A172 (cell line): ENCODE measurements around the gene GDE1. TPM values are rescaled to one million over a fixed set of nuclear protein-coding genes. Genes with fewer than 3 reads are reported as not detected.
"Not testable (repeated sequence)": the region's sequence is repeated elsewhere in the genome, so short reads cannot be mapped to it uniquely, and the experiment has no call there.

Source experiments
- DNase-seq: peaks from one replicate; pipeline ENCODE4 v3.0.0-alpha.2; 2015; ENCODE audit warnings: low spot score
- total RNA-seq: library from RNA; depleted of rRNA; stranded (reverse); fragments of >200 nt; shearing (Covaris generic); gene quantifications from 2 replicates; pipeline ENCODE4 v1.2.3, GENCODE V29; 2014; rRNA removed

Gene GDE1, protein sequence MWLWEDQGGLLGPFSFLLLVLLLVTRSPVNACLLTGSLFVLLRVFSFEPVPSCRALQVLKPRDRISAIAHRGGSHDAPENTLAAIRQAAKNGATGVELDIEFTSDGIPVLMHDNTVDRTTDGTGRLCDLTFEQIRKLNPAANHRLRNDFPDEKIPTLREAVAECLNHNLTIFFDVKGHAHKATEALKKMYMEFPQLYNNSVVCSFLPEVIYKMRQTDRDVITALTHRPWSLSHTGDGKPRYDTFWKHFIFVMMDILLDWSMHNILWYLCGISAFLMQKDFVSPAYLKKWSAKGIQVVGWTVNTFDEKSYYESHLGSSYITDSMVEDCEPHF
- 60.7 and 77.4 TPM in 2 replicates for total RNA-seq

DNA sequence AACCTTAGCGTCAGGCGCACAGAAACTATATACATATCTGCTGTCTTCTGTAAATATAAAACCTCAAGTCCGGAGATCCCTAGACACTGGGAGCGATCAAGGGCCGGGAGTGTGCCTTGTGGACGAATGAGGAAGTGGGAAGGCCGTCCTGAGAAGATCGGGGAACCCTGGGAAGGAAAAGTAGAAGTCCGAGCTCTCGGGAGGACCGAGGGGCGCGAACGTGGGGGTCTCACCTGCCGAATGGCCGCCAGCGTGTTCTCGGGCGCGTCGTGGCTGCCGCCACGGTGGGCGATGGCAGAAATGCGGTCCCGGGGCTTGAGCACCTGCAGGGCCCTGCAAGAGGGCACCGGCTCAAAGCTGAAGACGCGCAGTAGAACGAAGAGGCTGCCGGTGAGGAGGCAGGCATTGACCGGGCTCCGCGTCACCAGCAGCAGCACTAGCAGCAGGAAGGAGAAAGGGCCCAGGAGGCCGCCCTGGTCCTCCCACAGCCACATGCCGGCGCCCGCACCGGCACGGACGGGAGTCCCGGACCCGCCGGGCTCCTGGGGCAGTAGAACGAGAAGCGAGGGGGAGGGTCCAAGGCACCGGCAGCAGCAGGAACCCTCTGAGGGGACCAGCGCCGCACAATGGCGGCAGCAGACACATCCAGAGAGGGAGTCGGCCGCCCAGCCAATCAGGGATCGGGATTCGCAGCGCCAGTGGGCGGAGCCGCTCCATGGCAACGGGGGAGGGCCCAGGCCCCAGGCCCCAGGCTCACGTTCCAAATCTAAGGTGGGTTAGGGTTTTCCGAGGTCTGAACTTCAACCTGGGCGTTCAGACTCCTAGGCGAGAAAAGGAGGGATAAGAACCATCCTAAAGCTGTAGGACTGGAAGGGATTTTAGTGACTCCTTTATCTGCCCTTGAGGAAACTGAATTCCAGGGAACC, at the start of gene GDE1:
Gene GDE1, minus strand, starts transcription at position 628 of the 926 bp plus-strand sequence. Its CDS starts 134 bp downstream, at position 494.
- peak; percentile 89 for DNase-seq

- no peak for DNase-seq
Observed at GRCh38 chr16:19567560-19567959, 45.7 kb upstream of the GDE1 start.

DNA sequence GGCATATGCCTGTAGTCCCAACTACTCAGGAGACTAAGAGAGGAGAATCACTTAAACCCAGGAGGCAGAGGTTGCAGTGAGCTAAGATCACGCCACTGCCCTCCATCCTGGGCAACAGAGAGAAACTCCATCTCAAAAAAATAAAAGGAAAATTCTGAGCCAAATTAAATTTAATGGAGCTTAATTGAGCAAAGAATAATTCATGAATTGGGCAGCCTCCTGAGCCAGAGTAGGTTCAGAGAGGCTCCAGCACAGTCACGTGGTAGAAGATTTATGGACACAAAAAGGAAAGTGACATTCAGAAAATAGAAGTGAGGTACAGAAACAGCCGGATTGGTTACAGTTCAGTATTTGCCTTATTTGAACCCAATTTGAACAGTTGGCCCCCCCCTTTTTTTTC, 44.5 kb upstream of the GDE1 start:
- DNase-seq = no peak

DNA sequence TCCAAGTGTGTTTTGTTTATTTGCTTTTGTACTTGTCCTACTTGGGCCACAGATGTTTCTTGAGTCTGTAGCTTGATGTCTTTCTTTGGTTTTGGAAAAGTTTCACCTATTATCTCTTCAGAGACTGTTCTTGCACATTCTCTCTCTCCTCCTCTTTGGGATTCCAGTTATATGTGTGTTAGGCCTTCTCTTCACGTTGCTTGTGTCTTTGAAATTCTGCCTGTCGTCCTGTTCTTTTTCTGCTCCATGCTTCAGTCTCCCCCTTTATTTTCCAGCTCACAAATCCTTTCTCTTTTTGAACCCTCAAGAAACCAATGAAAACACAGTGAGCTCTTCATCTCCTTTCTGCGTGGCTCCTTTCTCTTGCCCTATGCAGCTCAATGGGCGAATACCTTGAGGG, 41.5 kb upstream of the GDE1 start:
- DNase-seq = no peak

DNA sequence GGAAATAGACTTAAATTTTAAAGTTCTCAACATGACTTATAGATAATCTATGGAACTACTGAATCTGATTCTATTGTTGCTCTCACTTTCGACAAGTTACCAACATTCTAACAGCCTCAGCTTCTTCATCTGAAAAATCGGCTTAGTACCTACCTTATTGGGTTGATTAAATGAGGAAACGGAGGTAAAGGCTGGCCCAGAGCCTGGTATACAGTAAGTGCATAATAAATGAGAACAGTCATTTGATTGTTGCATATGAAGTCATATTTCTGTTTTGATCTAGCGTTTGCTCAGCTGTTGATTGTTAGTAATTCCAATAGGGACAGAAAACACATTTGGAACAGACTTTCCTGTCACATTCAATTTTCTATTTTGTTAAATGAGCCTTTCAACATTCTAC, 38.2 kb upstream of the GDE1 start:
- DNase-seq = no peak

GRCh38 chr16:19559242-19559910, 37.5 kb upstream of the GDE1 start:
- DNase-seq = peak; percentile 76

GRCh38 chr16:19555938-19556771, 34.3 kb upstream of the GDE1 start:
- peak; percentile 22 for DNase-seq

DNA sequence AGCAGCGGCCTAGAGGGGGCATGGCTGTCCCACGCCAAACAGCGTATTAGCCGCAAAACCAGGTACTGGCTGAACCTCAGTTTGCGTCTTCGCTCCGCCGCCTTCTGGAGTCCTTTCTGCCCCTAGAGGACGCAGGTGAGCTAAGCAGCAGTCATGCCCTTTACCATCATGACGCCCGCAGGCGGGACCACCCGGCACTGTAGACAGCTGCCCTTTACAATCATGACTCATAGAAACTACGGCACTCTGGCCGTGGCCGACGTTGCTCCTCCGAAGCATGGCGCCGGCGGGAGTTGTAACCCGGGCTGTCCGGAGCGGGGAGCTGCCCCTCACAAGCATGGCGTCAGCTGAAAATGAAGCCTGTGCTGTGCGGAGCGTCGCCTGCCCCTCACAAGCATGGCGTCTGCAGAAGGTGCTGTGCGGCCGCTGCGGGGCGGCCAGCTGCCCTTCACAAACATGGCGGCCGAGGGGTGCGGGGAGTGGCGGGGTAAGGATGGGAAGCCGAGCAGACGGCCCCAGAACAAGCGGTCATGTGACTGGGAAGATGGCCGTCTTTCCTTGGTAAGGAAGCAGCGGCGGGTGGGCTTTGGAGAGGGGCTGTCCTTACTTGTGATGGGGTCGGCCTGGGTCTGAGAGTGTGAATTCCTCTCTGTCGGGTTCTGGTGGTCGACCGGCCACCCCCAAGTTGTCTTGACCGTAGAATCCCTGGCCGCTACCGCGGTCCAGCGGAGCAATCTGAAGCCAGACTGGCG, 33.5 kb upstream of the GDE1 start, which contains the start of gene VPS35L:
Gene VPS35L, plus strand, starts transcription at position 518 of the 752 bp plus-strand sequence. Its CDS starts 27 bp downstream, at position 545.
- DNase-seq = peak; percentile 95

GRCh38 chr16:19549673-19550072, 27.8 kb upstream of the GDE1 start:
- no peak for DNase-seq

DNA sequence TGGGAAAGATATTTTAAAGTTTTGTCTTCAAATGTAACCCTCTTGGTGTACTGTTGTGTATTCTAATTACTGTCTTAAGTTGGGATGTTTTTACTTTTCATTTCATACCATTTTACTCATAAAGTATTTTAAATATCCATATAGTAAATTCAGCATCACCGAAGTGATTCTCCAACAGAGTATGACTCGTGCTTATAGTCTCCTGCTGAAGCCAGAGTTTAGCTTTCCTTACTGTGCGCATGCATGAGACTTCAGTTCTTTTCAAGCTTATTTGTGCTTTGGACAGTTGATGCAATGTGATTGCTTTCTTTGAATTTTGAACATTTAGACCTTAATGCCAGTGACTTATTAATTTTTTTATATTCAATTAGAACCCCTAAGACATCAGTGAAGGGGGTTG, 26.2 kb upstream of the GDE1 start:
- no peak for DNase-seq

GRCh38 chr16:19543278-19543996, 21.5 kb upstream of the GDE1 start:
- DNase-seq = not testable (repeated sequence)

DNA sequence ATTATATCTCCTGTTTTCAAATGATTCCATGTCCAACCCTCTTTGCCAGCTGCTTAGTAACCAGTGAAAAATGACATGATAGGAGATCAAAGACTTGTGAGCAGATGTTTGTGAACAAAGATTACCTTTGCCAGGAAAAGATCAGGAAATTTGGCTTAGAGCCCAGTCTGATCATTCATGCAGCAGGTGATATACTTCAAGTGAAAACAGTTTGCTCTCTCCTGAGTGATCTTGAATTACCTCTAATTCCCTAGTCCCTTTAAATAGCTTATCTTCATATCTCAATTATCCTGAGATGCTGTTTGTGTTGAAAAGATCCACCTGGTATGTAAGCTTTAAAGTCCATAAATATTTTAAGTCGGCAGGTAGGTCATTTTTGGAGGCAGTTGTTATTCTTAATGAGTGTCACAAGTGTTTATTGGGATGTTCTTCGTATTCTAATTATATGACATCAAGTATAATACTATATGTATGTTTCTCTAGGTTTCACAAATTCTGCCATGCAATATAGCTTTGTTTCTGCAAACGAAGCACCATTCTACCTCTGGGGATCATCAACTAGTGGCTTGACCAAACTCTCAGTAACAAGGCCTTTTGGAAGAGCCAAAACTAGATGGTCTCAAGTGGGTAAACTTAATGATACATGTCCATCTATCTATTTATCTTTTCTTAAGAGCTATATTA, 20.4 kb upstream of the GDE1 start:
- DNase-seq = no peak

DNA sequence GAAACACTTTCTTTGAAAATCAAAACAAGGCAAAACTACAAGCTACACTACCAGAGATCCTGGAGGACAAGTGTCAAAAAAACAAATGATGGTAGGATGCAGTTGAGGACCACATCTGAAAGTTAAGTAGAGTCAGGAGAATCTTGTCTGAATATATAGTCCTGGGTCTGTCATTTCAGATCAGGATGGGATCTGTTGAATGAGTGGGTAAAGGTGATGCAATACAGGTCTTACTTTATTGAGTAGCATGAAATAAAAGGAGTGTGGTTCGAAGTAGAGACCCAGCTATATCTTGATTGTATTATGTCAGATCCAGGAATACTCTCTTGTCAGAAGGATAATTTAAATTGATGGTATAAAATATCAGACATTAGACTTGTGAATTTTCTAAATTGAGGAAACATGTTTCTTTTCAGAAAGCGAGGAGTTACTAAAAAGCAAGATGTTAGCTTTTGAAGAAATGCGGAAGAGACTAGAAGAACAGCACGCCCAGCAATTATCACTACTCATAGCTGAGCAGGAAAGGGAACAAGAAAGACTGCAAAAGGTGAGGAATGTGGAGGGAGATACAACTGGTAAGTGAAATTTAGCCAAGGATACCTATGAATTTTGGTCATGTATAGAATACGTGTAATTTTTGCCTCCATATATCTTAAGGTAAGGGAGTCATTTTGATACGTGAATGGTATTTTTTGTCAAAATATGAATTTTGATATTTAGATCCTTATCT, 18.5 kb upstream of the GDE1 start:
- DNase-seq = no peak

GRCh38 chr16:19532601-19533000, 10.7 kb upstream of the GDE1 start:
- DNase-seq = no peak

DNA sequence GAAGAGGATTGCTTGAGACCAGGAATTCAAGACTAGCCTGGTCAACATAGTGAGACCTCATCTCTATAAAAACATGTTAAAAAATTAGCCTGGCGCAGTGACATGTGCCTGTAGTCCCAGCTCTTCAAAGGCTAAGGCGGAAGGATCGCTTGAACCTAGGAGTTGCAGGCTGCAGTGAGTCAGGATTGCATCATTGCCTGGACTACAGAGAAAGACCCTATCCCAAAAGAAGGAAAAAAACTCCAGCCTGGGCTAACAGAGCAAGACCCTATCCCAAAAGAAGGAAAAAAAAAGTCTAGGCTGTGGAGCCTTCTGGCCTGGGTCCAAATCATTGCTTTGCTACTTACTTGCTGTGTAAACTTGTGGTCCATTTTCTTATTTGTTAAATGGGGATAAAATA, 6.8 kb upstream of the GDE1 start:
- no peak for DNase-seq

DNA sequence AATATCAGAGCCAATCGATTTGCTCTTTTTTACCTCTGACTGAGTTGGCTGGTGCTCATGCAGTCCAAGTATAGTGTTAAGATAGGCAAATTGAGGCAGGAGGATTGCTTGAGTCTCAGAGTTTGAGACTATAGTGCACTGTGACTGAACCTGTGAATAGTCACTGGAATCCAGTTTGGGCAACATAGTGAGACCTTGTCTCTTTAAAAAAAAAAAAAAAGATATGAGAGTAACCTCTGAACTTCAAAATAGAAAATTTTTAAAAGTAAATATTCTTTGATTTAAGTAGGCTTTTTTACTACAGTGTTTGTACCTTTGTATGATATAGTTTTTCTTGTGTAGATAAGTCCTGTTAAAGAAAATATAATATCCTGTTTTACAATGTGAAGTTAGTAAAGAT, 5.3 kb upstream of the GDE1 start:
- DNase-seq = no peak

- no peak for DNase-seq
Observed at GRCh38 chr16:19525385-19525723, 3.5 kb upstream of the GDE1 start.

DNA sequence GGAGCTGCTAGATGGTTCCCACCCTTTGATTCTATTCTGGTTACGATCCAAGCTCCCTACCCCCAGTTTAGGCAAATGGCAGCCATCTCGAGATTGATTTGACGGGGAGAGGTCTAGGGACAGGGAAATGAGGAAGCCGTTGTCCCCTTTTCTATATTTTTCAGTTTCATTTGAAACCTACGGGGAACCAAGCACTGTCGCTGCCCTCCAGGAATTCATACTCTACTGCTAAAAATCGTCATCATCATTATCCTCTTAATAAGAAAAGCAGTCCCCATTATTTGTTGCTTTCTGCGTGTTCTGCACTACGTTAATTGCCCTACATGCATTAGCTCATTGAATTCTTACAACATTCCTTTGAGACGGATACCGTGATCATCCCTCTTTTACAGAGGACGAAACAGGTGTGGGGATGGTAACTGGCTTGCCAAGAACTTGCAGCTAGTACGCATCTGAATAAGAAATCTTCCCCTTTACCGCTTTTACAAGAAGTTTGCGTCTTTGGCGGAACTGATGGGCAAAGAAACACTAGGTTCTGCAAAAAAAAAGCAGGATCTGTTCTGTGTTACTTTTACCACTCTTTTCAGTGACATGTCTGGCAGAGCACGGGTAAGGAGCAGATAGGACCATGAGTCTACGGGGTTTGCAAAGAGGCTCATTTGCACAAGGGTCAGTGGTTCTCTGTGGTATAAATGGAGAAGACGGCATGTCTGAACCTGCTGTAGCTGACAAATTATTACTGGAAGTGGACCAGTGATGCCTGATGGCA, 2.9 kb upstream of the GDE1 start:
- no peak for DNase-seq
